Keratinocyte (primary cell): ENCODE data around the gene ZNF710. TPM values are rescaled to one million over a fixed set of nuclear protein-coding genes. Genes with fewer than 3 reads are reported as not detected.

ENCODE experiments used
- DNase-seq: peaks from one replicate; pipeline ENCODE4 v3.0.0-alpha.2; 2011; ENCODE audit warnings: low read depth, missing footprints, low spot score
- FAIRE-seq: peaks from 2 replicates; lab custom pipeline; 2011; peaks lifted over from hg19 to GRCh38; lab: Jason Lieb, UNC
- H2AFZ ChIP-seq: 2 replicates; pipeline ENCODE4 v1.6.0; 2012; ENCODE audit warnings: low read length, control low read depth, inconsistent platforms; ENCODE audit not compliant: control insufficient read depth
- H3K27ac ChIP-seq: 2 replicates; pipeline ENCODE4 v1.5.1; 2011; ENCODE audit warnings: low read length; ENCODE audit not compliant: control insufficient read depth, insufficient read depth
- H3K27me3 ChIP-seq: 3 replicates; pipeline ENCODE4 v1.6.0; 2011; ENCODE audit warnings: low read length; ENCODE audit not compliant: control insufficient read depth, insufficient read depth; ENCODE audit errors: extremely low read depth
- H3K36me3 ChIP-seq, 2 experiments: 2 replicates in 1 of 2; 3 replicates in 1 of 2; pipeline ENCODE4 v1.5.1; 2011; ENCODE audit warnings: low read length in 2 of 2, mild to moderate bottlenecking in 1 of 2; ENCODE audit not compliant: control insufficient read depth in 2 of 2, insufficient read depth in 2 of 2; ENCODE audit errors: extremely low read depth in 1 of 2
- H3K4me1 ChIP-seq: 3 replicates; pipeline ENCODE4 v1.5.1; 2011; ENCODE audit warnings: low read length; ENCODE audit not compliant: control insufficient read depth, insufficient read depth; ENCODE audit errors: extremely low read depth
- H3K4me2 ChIP-seq: 3 replicates; pipeline ENCODE4 v1.6.0; 2011; ENCODE audit warnings: low read depth, low read length; ENCODE audit not compliant: control insufficient read depth, insufficient read depth; ENCODE audit errors: extremely low read depth
- H3K4me3 ChIP-seq, 3 experiments: fragments of 200-600 bp in 1 of 3; sonication (generic) in 1 of 3; 2 replicates in 2 of 3; 3 replicates in 1 of 3; pipeline ENCODE4 v1.5.1; 2011 to 2016; ENCODE audit warnings: low read length in 3 of 3, mild to moderate bottlenecking in 3 of 3, control low read depth in 2 of 3, inconsistent platforms in 1 of 3, low read depth in 1 of 3, mixed read lengths in 1 of 3, mixed run types in 1 of 3, moderate library complexity in 1 of 3; ENCODE audit not compliant: control insufficient read depth in 2 of 3, insufficient read depth in 2 of 3; ENCODE audit errors: extremely low read depth in 1 of 3
- H3K79me2 ChIP-seq: 2 replicates; pipeline ENCODE4 v1.6.0; 2012; ENCODE audit warnings: low read length; ENCODE audit not compliant: control insufficient read depth, insufficient read depth
- H3K9ac ChIP-seq: 3 replicates; pipeline ENCODE4 v1.6.0; 2011; ENCODE audit warnings: low read length; ENCODE audit not compliant: control insufficient read depth, insufficient read depth; ENCODE audit errors: extremely low read depth
- H3K9me1 ChIP-seq: 3 replicates; pipeline ENCODE4 v1.6.0; 2011; ENCODE audit warnings: low read length; ENCODE audit not compliant: control insufficient read depth, insufficient read depth; ENCODE audit errors: extremely low read depth
- H3K9me3 ChIP-seq: 2 replicates; pipeline ENCODE4 v1.5.1; 2012; ENCODE audit warnings: low read depth, low read length; ENCODE audit not compliant: control insufficient read depth
- H4K20me1 ChIP-seq: 3 replicates; pipeline ENCODE4 v1.6.0; 2011; ENCODE audit warnings: low read length; ENCODE audit not compliant: control insufficient read depth, insufficient read depth; ENCODE audit errors: extremely low read depth
- CTCF ChIP-seq, 3 experiments: IDR thresholded peaks in 1 of 3; conservative IDR thresholded peaks in 1 of 3; optimal IDR thresholded peaks in 1 of 3; 2 replicates in 2 of 3; 3 replicates in 1 of 3; pipeline versions ENCODE3 to v1.5.1; 2011; ENCODE audit warnings: low read length in 3 of 3, mild to moderate bottlenecking in 3 of 3, moderate library complexity in 2 of 3, control low read depth in 1 of 3, inconsistent platforms in 1 of 3; ENCODE audit not compliant: insufficient read depth in 2 of 3; ENCODE audit errors: extremely low read depth in 1 of 3
- EZH2 ChIP-seq: IDR thresholded peaks from one replicate; pipeline ENCODE4 v1.6.1; 2012; ENCODE audit warnings: inconsistent platforms, mild to moderate bottlenecking, low read length, moderate library complexity
- dilution Hi-C: fragments of 300-500 bp; cut with MboI; formaldehyde crosslinking; loops from one replicate; pipeline ENCODE4 v1.7.0; 2020; ENCODE audit warnings: low sequenced_read_pairs; ENCODE audit not compliant: extremely low pct_ligation_motif_present
- polyA plus RNA-seq, 5 experiments: library from polyadenylated mRNA; depleted of rRNA in 3 of 5; stranded (reverse) in 3 of 5; stranded (forward) in 1 of 5; unstranded in 1 of 5; fragments of >200 nt; gene quantifications; 1 replicate in 1 of 5; 2 replicates in 3 of 5; 3 replicates in 1 of 5; pipeline versions ENCODE4 v1.2.1 to v1.2.3, GENCODE V29; 2011 to 2012; ENCODE audit warnings: missing spikeins in 2 of 5, low read depth in 1 of 5, low replicate concordance in 1 of 5

Gene ZNF710
- polyA plus RNA-seq, 1 donor (not counting 4 experiments of a cell fraction or from before 2014, with no cell fraction given): 4.5 TPM

- no peaks in the 10 kb centered on the region for H3K9me3 ChIP-seq
- no peak for TF ChIP-seq CTCF (optimal IDR thresholded peaks at IDR 0.05 in 1 of 3, IDR thresholded peaks at IDR 0.05 in 1 of 3, conservative IDR thresholded peaks at IDR 0.05 in 1 of 3; ENCODE audit: extremely low read depth in 1 of 3, insufficient read depth in 2 of 3, low read length in 3 of 3)
- TF ChIP-seq EZH2: no peak
- no peak overlapping the region for H3K9ac ChIP-seq
- H3K4me3 ChIP-seq: no peak overlapping the region
- H3K36me3 ChIP-seq: peaks cover 0 to 2% of the 10 kb centered on the region in 2 experiments
- H3K4me2 ChIP-seq: no peak overlapping the region
- dilution Hi-C loops: no loop called here
- H3K4me1 ChIP-seq: peaks cover 28% of the 10 kb centered on the region
- DNase-seq: no peak
- H2AFZ ChIP-seq: no peak overlapping the region
- no peak for FAIRE-seq
- no peaks in the 10 kb centered on the region for H4K20me1 ChIP-seq
- no peaks in the 10 kb centered on the region for H3K9me1 ChIP-seq
- H3K79me2 ChIP-seq: peaks cover 26% of the 10 kb centered on the region
- H3K27me3 ChIP-seq: no peaks in the 10 kb centered on the region
- H3K27ac ChIP-seq: no peak overlapping the region
Observed at GRCh38 chr15:90033006-90033405, 31.9 kb downstream of the ZNF710 start.

GRCh38 chr15:90033448-90033847 is 32.3 kb downstream of the ZNF710 start:
- H2AFZ ChIP-seq: no peak overlapping the region
- FAIRE-seq (no peak), DNase-seq (no peak)
- H3K27ac ChIP-seq: no peak overlapping the region
- H3K27me3 ChIP-seq: no peaks in the 10 kb centered on the region
- H3K36me3 ChIP-seq: peaks cover 0 to 2% of the 10 kb centered on the region in 2 experiments
- no peak overlapping the region for H3K9ac ChIP-seq
- H3K79me2 ChIP-seq: peaks cover 26% of the 10 kb centered on the region
- dilution Hi-C loops: no loop called here
- H3K9me3 ChIP-seq: no peaks in the 10 kb centered on the region
- TF ChIP-seq EZH2: no peak
- TF ChIP-seq CTCF (optimal IDR thresholded peaks at IDR 0.05 in 1 of 3, IDR thresholded peaks at IDR 0.05 in 1 of 3, conservative IDR thresholded peaks at IDR 0.05 in 1 of 3; ENCODE audit: extremely low read depth in 1 of 3, insufficient read depth in 2 of 3, low read length in 3 of 3): no peak
- H4K20me1 ChIP-seq: no peaks in the 10 kb centered on the region
- H3K4me2 ChIP-seq: no peak overlapping the region
- H3K4me3 ChIP-seq: no peak overlapping the region
- H3K9me1 ChIP-seq: no peaks in the 10 kb centered on the region
- H3K4me1 ChIP-seq: peaks cover 28% of the 10 kb centered on the region
